SK-N-SH treated with all-trans-retinoic acid at 6 μM for 48 hours (cell line): ENCODE measurements around the gene MTOR.

Source experiments
- ARNTL ChIP-seq: fragments of 450-650 bp; formaldehyde crosslinking; IDR thresholded peaks from 2 replicates; pipeline ENCODE4 v1.5.0; 2020; ENCODE audit warnings: low read depth, mild to moderate bottlenecking, moderate library complexity, borderline replicate concordance
- ESRRG ChIP-seq: fragments of 250-450 bp; sonication (Bioruptor Pico); IDR thresholded peaks from 2 replicates; pipeline ENCODE4 v1.6.1; 2021; ENCODE audit warnings: mild to moderate bottlenecking
- PATZ1 ChIP-seq: fragments of 250-450 bp; sonication (Bioruptor Pico); IDR thresholded peaks from 2 replicates; pipeline ENCODE4 v1.8.0; 2020; ENCODE audit warnings: mild to moderate bottlenecking, moderate library complexity, borderline replicate concordance
- SNAI2 ChIP-seq: fragments of 250-450 bp; sonication (Bioruptor Pico); IDR thresholded peaks from 2 replicates; pipeline ENCODE4 v1.5.0; 2020; ENCODE audit warnings: mild to moderate bottlenecking, moderate library complexity
- TCF4 ChIP-seq: fragments of 250-450 bp; sonication (Bioruptor Pico); IDR thresholded peaks from 2 replicates; pipeline ENCODE4 v1.8.0; 2021; ENCODE audit warnings: mild to moderate bottlenecking, moderate library complexity, borderline replicate concordance
- TSHZ2 ChIP-seq: fragments of 250-450 bp; sonication (Bioruptor Pico); IDR thresholded peaks from 2 replicates; pipeline ENCODE4 v1.5.0; 2020; ENCODE audit warnings: mild to moderate bottlenecking, moderate library complexity
- ZFP3 ChIP-seq: fragments of 250-450 bp; sonication (Bioruptor Pico); IDR thresholded peaks from 2 replicates; pipeline ENCODE4 v1.5.0; 2020; ENCODE audit warnings: mild to moderate bottlenecking, moderate library complexity
- TF ChIP-seq, protein P1 (sequence below): fragments of 250-450 bp; sonication (Bioruptor Pico); IDR thresholded peaks from 2 replicates; pipeline ENCODE4 v1.5.1; 2020; ENCODE audit warnings: low read depth, mild to moderate bottlenecking, moderate library complexity
- TF ChIP-seq, protein P2 (sequence below): fragments of 250-450 bp; sonication (Bioruptor Pico); IDR thresholded peaks from 2 replicates; pipeline ENCODE4 v1.5.1; 2021; ENCODE audit warnings: mild to moderate bottlenecking, moderate library complexity

DNA sequence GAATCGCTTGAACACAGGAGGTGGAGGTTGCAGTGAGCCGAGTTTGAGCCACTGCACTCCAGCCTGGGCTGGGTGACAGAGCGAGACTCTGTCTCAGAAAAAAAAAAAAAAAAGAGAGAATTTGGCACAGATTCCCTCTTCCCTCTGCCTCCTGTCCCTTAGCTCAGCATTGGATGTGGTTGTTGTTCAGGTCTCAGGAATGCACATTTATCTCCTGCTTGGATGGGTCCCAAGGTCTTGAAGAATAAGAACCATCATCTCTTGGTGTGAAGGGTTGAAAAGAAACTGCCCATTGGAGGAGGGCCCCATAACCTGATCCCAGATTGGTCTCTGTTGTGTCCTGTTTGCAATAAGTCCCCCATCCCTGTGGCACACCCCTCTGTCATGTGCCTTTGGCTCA, 45.5 kb upstream of the MTOR start:
- TF ChIP-seq SNAI2 (CRISPR knock-in tag) (no peak), TSHZ2 (CRISPR knock-in tag) (no peak), PATZ1 (CRISPR knock-in tag) (no peak), ZFP3 (CRISPR knock-in tag) (no peak), ESRRG (CRISPR knock-in tag) (no peak), TCF4 (CRISPR knock-in tag) (no peak), ARNTL (CRISPR knock-in tag) (no peak)
- TF ChIP-seq, protein P1, sequence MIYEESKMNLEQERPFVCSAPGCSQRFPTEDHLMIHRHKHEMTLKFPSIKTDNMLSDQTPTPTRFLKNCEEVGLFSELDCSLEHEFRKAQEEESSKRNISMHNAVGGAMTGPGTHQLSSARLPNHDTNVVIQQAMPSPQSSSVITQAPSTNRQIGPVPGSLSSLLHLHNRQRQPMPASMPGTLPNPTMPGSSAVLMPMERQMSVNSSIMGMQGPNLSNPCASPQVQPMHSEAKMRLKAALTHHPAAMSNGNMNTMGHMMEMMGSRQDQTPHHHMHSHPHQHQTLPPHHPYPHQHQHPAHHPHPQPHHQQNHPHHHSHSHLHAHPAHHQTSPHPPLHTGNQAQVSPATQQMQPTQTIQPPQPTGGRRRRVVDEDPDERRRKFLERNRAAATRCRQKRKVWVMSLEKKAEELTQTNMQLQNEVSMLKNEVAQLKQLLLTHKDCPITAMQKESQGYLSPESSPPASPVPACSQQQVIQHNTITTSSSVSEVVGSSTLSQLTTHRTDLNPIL (CRISPR knock-in tag) = no peak
- TF ChIP-seq, protein P2, sequence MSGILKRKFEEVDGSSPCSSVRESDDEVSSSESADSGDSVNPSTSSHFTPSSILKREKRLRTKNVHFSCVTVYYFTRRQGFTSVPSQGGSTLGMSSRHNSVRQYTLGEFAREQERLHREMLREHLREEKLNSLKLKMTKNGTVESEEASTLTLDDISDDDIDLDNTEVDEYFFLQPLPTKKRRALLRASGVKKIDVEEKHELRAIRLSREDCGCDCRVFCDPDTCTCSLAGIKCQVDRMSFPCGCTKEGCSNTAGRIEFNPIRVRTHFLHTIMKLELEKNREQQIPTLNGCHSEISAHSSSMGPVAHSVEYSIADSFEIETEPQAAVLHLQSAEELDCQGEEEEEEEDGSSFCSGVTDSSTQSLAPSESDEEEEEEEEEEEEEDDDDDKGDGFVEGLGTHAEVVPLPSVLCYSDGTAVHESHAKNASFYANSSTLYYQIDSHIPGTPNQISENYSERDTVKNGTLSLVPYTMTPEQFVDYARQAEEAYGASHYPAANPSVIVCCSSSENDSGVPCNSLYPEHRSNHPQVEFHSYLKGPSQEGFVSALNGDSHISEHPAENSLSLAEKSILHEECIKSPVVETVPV (CRISPR knock-in tag) = no peak
